AG04449 (cell line): ENCODE data around the gene CDC42BPA.

Source experiments
- CTCF ChIA-PET: fragments of 350-600 bp; formaldehyde crosslinking; extraction: SDS; loops from one replicate; lab custom pipeline; 2021; ENCODE audit warnings: antibody characterized with exemption; lab: Yijun Ruan, JAX
- POLR2A ChIA-PET: fragments of 400-600, 350-600 bp; formaldehyde crosslinking; extraction: SDS; loops from one replicate; lab custom pipeline; 2020; ENCODE audit warnings: antibody characterized with exemption, inconsistent platforms; lab: Yijun Ruan, JAX
- DNase-seq: peaks from one replicate; pipeline ENCODE4 v3.0.0-alpha.2; 2010; ENCODE audit warnings: low read depth, low spot score
- H3K4me3 ChIP-seq: 2 replicates; pipeline ENCODE4 v1.5.1; 2011; ENCODE audit warnings: low read depth, mild to moderate bottlenecking, control low read depth, low read length
- CTCF ChIP-seq: IDR thresholded peaks from one replicate; pipeline ENCODE4 v1.5.1; 2011; ENCODE audit warnings: mild to moderate bottlenecking, moderate library complexity, low read length, control low read depth, inconsistent platforms; ENCODE audit not compliant: insufficient read depth; ENCODE audit errors: missing control alignments

The CDC42BPA gene

DNA sequence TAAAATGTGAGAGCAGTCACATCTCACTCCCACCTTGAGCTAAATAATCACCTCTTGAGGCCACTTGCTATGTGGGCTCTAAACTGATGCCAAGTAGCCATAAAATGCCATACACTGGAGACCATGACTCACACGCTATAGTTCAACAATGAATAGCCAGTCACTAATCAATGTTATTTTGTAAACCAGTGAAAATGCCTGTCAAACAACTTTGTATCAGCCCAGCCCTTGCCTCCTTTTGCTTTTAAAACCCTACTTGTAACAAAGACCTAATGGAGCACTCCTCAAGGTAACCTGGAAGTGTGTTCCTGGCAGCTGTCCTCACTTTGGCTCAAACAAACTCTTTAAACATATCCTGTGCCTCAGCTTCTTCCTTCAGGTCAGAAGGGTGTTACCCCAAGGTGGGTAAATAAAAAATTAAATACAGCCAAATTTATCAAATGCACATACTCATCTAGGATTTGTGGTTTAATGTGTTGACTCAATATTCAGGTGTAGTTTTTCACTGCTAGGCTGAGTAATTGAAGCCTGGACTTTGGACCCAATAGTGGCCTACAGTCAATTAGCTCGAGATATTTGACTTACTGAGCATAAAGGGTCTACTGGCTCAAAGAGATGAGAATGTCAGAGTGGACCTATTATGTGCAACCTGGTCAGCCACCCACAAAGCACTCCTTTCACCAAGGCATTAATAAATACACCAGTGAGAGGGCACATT, 223.9 kb downstream of the CDC42BPA start:
- H3K4me3 ChIP-seq = no peak overlapping the region
- TF ChIP-seq CTCF = no peak
- CTCF ChIA-PET = interaction anchor here (0.5 to 1.4 kb wide), 3 partner anchors 11 to 342 kb away, joined by 3 read pairs; no protein-coding TSS in a partner anchor
- no peak for DNase-seq
- POLR2A ChIA-PET = no interaction called here

DNA sequence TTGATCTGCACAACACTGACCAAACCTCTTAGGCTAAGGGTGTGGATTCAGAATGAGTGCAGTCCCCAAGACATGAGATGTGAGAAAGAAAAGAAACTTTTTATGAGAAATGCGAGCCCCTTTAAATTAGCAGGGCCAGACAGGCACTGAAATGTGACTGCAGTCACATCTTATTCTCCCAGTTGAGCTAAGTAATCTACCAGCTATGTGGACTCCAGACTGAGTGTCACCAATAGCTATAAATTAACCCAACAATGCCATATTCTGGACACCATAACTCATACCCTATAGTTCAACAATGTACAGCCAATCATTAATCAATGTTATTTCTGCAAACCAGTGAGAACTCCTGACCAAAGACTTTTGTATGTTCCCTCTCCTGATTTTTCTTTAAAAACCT, 225.0 kb downstream of the CDC42BPA start:
- ChIA-PET CTCF (interaction anchor here (1.4 kb wide), 1 partner anchor 343 kb away, joined by 3 read pairs; no protein-coding TSS in a partner anchor), POLR2A (no interaction called here)
- no peak overlapping the region for H3K4me3 ChIP-seq
- no peak for DNase-seq
- TF ChIP-seq CTCF = no peak

GRCh38 chr1:227092069-227092468, 226.2 kb downstream of the CDC42BPA start:
- no peak for TF ChIP-seq CTCF
- CTCF ChIA-PET = interaction anchor here (0.7 kb wide), 1 partner anchor 15 kb away, joined by 3 read pairs; no protein-coding TSS in a partner anchor
- POLR2A ChIA-PET = no interaction called here
- no peak overlapping the region for H3K4me3 ChIP-seq
- DNase-seq = no peak

GRCh38 chr1:227086636-227087035, 231.7 kb downstream of the CDC42BPA start:
- ChIA-PET CTCF (no interaction called here), POLR2A (no interaction called here)
- no peak for TF ChIP-seq CTCF
- no peak overlapping the region for H3K4me3 ChIP-seq
- no peak for DNase-seq

DNA sequence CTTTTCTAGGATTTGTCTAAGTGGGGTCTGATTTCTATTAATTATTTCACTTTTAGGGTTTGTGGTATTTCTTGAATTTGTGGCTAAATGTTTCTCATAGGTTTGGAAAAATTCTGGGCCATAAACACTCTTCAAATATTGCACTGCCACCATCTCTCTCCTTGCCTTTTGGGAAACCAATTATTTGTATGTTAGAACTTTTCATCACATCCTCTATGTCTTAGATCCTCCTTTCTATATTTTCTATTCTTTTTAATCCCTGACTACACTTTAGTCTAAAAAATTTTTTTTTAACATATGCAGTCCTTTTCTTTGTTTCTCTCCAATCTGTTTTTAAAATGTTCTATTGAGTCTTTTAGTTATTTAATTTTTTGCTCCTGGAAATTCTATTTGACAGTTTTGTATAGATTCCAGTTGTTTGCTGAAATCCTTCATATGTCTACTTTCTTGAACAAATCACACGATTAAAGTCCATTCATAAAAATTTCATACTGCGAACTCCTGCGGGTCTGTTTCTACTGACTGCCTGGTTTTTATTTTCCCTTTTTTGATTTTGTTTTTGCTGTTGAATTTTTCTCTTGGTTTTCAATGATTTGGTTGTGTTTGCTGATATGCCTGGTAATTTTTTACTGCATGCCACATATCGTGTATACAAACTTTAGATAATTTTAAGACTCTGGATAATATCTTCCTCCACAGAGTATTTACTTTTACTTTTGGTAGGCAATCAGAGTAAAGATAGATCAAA, 235.1 kb downstream of the CDC42BPA start:
- no peak for TF ChIP-seq CTCF
- ChIA-PET POLR2A (no interaction called here), CTCF (no interaction called here)
- no peak for DNase-seq
- no peak overlapping the region for H3K4me3 ChIP-seq

DNA sequence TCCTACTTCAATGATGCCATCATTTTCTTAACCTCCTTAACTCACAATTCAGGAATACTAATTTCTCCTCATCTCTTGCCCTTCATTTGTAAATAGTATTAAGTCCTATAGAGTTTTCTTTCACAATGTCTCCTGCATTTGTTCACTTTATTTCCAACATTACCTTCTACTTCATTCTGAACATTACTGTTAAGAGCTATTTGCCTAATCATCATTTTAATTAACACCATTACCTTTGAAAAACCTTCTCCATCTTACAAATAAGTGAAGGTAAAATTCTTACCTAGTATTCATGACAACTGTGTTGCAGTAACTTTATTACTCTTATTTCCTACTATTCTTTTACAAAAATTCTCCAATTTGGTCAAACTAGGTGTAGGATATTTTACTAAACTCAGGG, 240.5 kb downstream of the CDC42BPA start:
- H3K4me3 ChIP-seq = no peak overlapping the region
- CTCF ChIA-PET = no interaction called here
- no peak for DNase-seq
- no peak for TF ChIP-seq CTCF
- POLR2A ChIA-PET = no interaction called here
